ENCODE measurements around the gene VPREB1. TPM values are rescaled to one million over a fixed set of nuclear protein-coding genes. Genes with fewer than 3 reads are reported as not detected.
A peak's percentile ranks its signal among the peaks of the same experiment; 100 is the strongest.

Gene VPREB1
- total and polyA plus RNA-seq, 2 of the 4 experiments (the other 2 are of a cell fraction), result not detected

DNA sequence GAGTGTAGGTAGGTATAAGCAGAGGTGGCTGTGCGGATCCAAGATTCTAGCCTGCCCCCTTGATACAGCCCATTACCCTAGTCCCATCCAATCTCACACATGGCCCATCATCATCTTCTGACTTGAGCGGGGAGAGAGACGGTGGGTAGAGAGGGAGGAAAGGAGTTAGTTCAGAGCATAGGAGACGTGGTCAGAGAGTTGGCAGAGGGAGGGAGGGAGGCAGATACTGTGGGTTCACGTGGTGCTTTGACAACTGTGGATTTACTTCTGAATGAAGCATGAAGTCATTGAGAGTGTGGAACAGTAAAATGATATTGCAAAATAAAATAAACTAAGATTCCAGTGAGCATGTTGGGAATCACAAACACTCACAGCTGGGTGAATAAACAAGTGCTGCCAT is 31.4 kb upstream of the VPREB1 start:
- ATAC-seq (ENCODE audit: low read depth), result peak; percentile 68
- in situ Hi-C loops (cut with MboI; ENCODE audit: low sequenced_read_pairs), result no loop called here
- Histone ChIP-seq H3K4me1 (ENCODE audit: control insufficient read depth, insufficient read depth, low read length) (no peaks in the 10 kb centered on the region), H2AFZ (replicated peaks; ENCODE audit: low read length, poor library complexity) (no peak overlapping the region), H2BK120ac (ENCODE audit: low read depth, low read length) (no peak overlapping the region), H3K14ac (replicated peaks; ENCODE audit: low read depth, low read length) (no peak overlapping the region), H2AK5ac (ENCODE audit: low read depth, low read length) (no peak overlapping the region), H3K23ac (ENCODE audit: low read depth, low read length) (no peak overlapping the region), H3K9me3 (ENCODE audit: control insufficient read depth, insufficient read depth, low read length) (no peaks in the 10 kb centered on the region), H2AK9ac (replicated peaks; ENCODE audit: low read depth, low read length, poor library complexity) (no peak overlapping the region), H3K36me3 (ENCODE audit: control insufficient read depth, insufficient read depth, low read length) (no peaks in the 10 kb centered on the region), H3K18ac (ENCODE audit: low read depth, low read length) (no peak overlapping the region), H2BK15ac (ENCODE audit: low read depth, low read length) (no peak overlapping the region), H4K91ac (ENCODE audit: insufficient read depth, low read depth, low read length) (no peak overlapping the region), H3K9ac (ENCODE audit: low read depth, low read length) (no peak overlapping the region), H3K4ac (ENCODE audit: low read depth, low read length) (no peak overlapping the region), H3K56ac (ENCODE audit: extremely low read depth, insufficient read depth, low read length) (no peak overlapping the region), H3K4me2 (ENCODE audit: low read depth, low read length) (no peak overlapping the region; the same call in 1 of the 2 replicates), H3K4me3 (ENCODE audit: insufficient read depth, low read depth, low read length) (no peak overlapping the region), H3K79me1 (ENCODE audit: low read depth in 1 of 2, low read length in 2 of 2) (no peaks in the 10 kb centered on the region), H3K27me3 (ENCODE audit: control insufficient read depth, insufficient read depth, low read length) (peaks cover 28% of the 10 kb centered on the region), H3K27ac (ENCODE audit: insufficient read depth, low read length) (no peak overlapping the region), H3K9me1 (ENCODE audit: insufficient read depth, low read length) (peaks cover 3% of the 10 kb centered on the region; the same call in 1 of the 2 replicates), H2BK20ac (ENCODE audit: low read depth, low read length) (no peak overlapping the region), H2BK5ac (ENCODE audit: low read depth, low read length, poor library complexity, severe bottlenecking) (no peak overlapping the region), H4K20me1 (ENCODE audit: insufficient read depth, low read length) (no peaks in the 10 kb centered on the region), H4K8ac (ENCODE audit: low read depth in 2 of 2, low read length in 2 of 2) (no peak overlapping the region), H4K5ac (ENCODE audit: low read depth, low read length) (no peak overlapping the region)
- ChIA-PET CTCF (no interaction called here), POLR2A (ENCODE audit: unreplicated experiment) (no interaction called here)
- dilution Hi-C loops (cut with HindIII; ENCODE audit: low sequenced_read_pairs, unreplicated experiment), result no loop called here
- 20% methylated on average over 1 of the region's 5 CpGs; no CpG with 5 or more reads in 1 of the 2 experiments for WGBS, 2 experiments (ENCODE audit: extremely low coverage in 2 of 2, insufficient read length in 1 of 2)
- peak; percentile 40 for DNase-seq
- no TSS peak for BruUV-seq (replicated peaks)
- intact Hi-C loops (cut with micrococcal nuclease), result no loop called here
- TF ChIP-seq, protein P1, sequence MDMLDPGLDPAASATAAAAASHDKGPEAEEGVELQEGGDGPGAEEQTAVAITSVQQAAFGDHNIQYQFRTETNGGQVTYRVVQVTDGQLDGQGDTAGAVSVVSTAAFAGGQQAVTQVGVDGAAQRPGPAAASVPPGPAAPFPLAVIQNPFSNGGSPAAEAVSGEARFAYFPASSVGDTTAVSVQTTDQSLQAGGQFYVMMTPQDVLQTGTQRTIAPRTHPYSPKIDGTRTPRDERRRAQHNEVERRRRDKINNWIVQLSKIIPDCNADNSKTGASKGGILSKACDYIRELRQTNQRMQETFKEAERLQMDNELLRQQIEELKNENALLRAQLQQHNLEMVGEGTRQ (IDR thresholded peaks at IDR 0.05; ENCODE audit: low read depth, low read length), result no peak; the same call in 1 of the 2 replicates
- TF ChIP-seq, protein P2, sequence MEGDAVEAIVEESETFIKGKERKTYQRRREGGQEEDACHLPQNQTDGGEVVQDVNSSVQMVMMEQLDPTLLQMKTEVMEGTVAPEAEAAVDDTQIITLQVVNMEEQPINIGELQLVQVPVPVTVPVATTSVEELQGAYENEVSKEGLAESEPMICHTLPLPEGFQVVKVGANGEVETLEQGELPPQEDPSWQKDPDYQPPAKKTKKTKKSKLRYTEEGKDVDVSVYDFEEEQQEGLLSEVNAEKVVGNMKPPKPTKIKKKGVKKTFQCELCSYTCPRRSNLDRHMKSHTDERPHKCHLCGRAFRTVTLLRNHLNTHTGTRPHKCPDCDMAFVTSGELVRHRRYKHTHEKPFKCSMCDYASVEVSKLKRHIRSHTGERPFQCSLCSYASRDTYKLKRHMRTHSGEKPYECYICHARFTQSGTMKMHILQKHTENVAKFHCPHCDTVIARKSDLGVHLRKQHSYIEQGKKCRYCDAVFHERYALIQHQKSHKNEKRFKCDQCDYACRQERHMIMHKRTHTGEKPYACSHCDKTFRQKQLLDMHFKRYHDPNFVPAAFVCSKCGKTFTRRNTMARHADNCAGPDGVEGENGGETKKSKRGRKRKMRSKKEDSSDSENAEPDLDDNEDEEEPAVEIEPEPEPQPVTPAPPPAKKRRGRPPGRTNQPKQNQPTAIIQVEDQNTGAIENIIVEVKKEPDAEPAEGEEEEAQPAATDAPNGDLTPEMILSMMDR (conservative IDR thresholded peaks at IDR 0.05; ENCODE audit: low read depth, low read length), result no peak
- TF ChIP-seq MAFK (IDR thresholded peaks at IDR 0.05; ENCODE audit: low read depth, low read length), result no peak
- TF ChIP-seq, protein P3, sequence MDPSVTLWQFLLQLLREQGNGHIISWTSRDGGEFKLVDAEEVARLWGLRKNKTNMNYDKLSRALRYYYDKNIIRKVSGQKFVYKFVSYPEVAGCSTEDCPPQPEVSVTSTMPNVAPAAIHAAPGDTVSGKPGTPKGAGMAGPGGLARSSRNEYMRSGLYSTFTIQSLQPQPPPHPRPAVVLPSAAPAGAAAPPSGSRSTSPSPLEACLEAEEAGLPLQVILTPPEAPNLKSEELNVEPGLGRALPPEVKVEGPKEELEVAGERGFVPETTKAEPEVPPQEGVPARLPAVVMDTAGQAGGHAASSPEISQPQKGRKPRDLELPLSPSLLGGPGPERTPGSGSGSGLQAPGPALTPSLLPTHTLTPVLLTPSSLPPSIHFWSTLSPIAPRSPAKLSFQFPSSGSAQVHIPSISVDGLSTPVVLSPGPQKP (IDR thresholded peaks at IDR 0.05; ENCODE audit: borderline replicate concordance, low read depth, low read length), result no peak
- TF ChIP-seq CEBPB (IDR thresholded peaks at IDR 0.05; ENCODE audit: low read depth, low read length), result no peak
- TF ChIP-seq POLR2A (IDR thresholded peaks at IDR 0.05; ENCODE audit: low read depth, low read length), result no peak
- TF ChIP-seq SMC3 (IDR thresholded peaks at IDR 0.05; ENCODE audit: low read depth, low read length), result no peak
- TF ChIP-seq RAD21 (IDR thresholded peaks at IDR 0.05; ENCODE audit: low read length), result no peak
- no peak for TF ChIP-seq BHLHE40 (IDR thresholded peaks at IDR 0.05; ENCODE audit: low read depth, low read length)
- TF ChIP-seq NFE2L2 (IDR thresholded peaks at IDR 0.05; ENCODE audit: low read depth, low read length), result no peak
- no peak for TF ChIP-seq RFX5 (IDR thresholded peaks at IDR 0.05; ENCODE audit: low read depth, low read length)
- no peak for TF ChIP-seq FOS (IDR thresholded peaks at IDR 0.05; ENCODE audit: low read depth, low read length)
- TF ChIP-seq RCOR1 (IDR thresholded peaks at IDR 0.05; ENCODE audit: insufficient replicate concordance, low read length), result no peak
- no peak for TF ChIP-seq MXI1 (IDR thresholded peaks at IDR 0.05; ENCODE audit: borderline replicate concordance, low read depth, low read length)
